Thoracic aorta (tissue), 2 donors: ENCODE data around the gene KIDINS220. TPM values are rescaled to one million over a fixed set of nuclear protein-coding genes. Genes with fewer than 3 reads are reported as not detected.

Source experiments
- ATAC-seq: fragments of 150-250 bp; one replicate; pipeline ENCODE4 v1.8.0; 2017; ENCODE audit warnings: low read depth; ENCODE audit not compliant: insufficient number of reproducible peaks, low FRiP score
- DNase-seq: peaks from one replicate; pipeline ENCODE4 v3.0.0-alpha.2; 2020; ENCODE audit warnings: low spot score
- H3K27ac ChIP-seq, 2 donors: fragments of 200-600 bp; sonication (generic); 1 replicate in 1 of 2; 2 replicates in 1 of 2; pipeline ENCODE4 v1.5.1; 2016; ENCODE audit warnings: mild to moderate bottlenecking in 2 of 2, moderate library complexity in 2 of 2
- H3K27me3 ChIP-seq: fragments of 200-600 bp; sonication (generic); replicated peaks from 2 replicates; pipeline ENCODE4 v1.6.0; 2016; ENCODE audit warnings: mild to moderate bottlenecking; ENCODE audit not compliant: insufficient read depth
- H3K36me3 ChIP-seq: fragments of 200-600 bp; sonication (generic); one replicate; pipeline ENCODE4 v1.5.1; 2016
- H3K4me1 ChIP-seq, 2 donors: fragments of 200-600 bp; sonication (generic); 1 replicate in 1 of 2; 2 replicates in 1 of 2; pipeline versions ENCODE4 v1.5.1 to v1.6.0; 2016; ENCODE audit warnings: low read depth in 2 of 2, mild to moderate bottlenecking in 1 of 2; ENCODE audit not compliant: control insufficient read depth in 1 of 2
- H3K4me3 ChIP-seq: fragments of 200-600 bp; sonication (generic); 2 replicates; pipeline ENCODE4 v1.5.1; 2016; ENCODE audit warnings: mild to moderate bottlenecking
- H3K9me3 ChIP-seq: fragments of 200-600 bp; sonication (generic); 2 replicates; pipeline ENCODE4 v1.5.1; 2016
- CTCF ChIP-seq: fragments of 200-600 bp; sonication (generic); IDR thresholded peaks from one replicate; pipeline ENCODE4 v1.5.1; 2019; ENCODE audit warnings: antibody characterized with exemption
- total RNA-seq, 2 donors: library from RNA; depleted of rRNA; stranded (reverse); fragments of >200 nt; gene quantifications; one replicate each; pipeline versions ENCODE4 v1.1.0 to v1.2.3, GENCODE V29; 2016

Gene KIDINS220
- total RNA-seq, 2 donors from 2014 or later = 107 to 113 TPM

DNA sequence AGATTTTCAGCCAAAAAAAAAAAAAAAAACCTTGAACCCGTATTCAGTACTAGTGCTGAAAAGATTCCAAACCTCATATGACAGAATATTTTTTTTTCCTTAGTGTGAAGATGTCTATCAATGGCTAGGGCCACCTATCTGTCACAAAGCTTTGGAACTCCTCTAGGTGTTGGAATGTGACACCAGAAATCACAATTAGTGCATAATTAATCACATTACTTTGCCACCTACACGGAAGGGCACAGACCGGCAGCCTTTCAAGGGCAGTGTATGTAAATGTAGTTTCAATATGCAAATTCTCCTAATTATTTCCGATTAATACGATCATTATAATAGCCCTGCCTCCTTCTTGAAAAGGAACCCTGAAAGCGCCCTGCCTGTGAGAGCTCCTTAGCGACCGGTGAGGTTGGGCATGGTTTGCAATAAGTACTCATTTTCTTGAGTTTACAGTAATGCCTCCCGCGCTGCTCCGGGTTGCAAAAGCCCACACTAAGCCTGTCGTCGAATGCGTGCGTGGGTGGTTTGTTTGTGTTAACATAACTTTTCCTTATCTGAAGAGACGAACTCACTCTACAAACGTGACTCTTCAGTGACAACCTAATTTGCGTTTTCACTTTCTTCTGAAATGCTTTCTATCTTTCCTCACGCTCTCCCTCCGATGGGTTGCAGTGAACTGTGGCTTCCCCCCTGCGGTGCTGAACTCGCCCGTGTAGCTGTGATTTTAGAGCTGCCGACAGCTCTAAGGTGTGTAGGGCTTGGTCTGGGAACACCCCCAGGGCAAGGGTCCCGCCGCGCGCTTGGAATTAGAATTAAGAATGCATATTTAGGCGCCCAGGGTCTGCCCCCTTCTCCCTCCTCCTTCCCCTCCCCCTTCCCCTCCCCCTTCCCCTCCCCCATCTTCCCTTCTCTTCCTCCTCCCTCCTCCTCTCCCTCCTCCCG, 156.3 kb downstream of the KIDINS220 start:
- Histone ChIP-seq H3K4me1 (peaks cover 4 to 17% of the 10 kb centered on the region in 2 donors), H3K36me3 (no peaks in the 10 kb centered on the region), H3K27me3 (no peaks in the 10 kb centered on the region), H3K27ac (peak overlapping the region; percentile 96 to 98), H3K9me3 (no peaks in the 10 kb centered on the region), H3K4me3 (peak overlapping the region; percentile 84)
- peak; percentile 64 for DNase-seq
- TF ChIP-seq CTCF = no peak
- ATAC-seq = no peak

- no peaks in the 10 kb centered on the region for H3K27me3 ChIP-seq
- no peak for TF ChIP-seq CTCF
- H3K4me3 ChIP-seq = peak overlapping the region; percentile 84
- ATAC-seq = no peak
- no peak for DNase-seq
- peaks cover 4 to 22% of the 10 kb centered on the region in 2 donors for H3K4me1 ChIP-seq
- H3K27ac ChIP-seq = peak overlapping the region; percentile 96 to 98
- no peaks in the 10 kb centered on the region for H3K9me3 ChIP-seq
- no peaks in the 10 kb centered on the region for H3K36me3 ChIP-seq
Observed at GRCh38 chr2:8679827-8680731, 157.3 kb downstream of the KIDINS220 start.

- no peak for TF ChIP-seq CTCF
Observed at GRCh38 chr2:8679567-8679826, 157.9 kb downstream of the KIDINS220 start.

More at GRCh38 chr2:8679567-8679826, 157.9 kb downstream of the KIDINS220 start:
- DNase-seq = no peak
- Histone ChIP-seq H3K4me3 (peak overlapping the region; percentile 84), H3K27ac (peak overlapping the region; percentile 96 to 98), H3K4me1 (peaks cover 4 to 22% of the 10 kb centered on the region in 2 donors), H3K27me3 (no peaks in the 10 kb centered on the region), H3K36me3 (no peaks in the 10 kb centered on the region), H3K9me3 (peaks cover 4% of the 10 kb centered on the region)
- ATAC-seq = no peak

Other genes starting within 250 kb of the KIDINS220 start
- gene ID2, start 155.6 kb downstream of the KIDINS220 start, total RNA-seq = 100 to 1,000 TPM; 198 to 486 TPM
- 10 to 100 TPM; 14.4 to 16.8 TPM for gene MBOAT2, start 166.1 kb upstream of the KIDINS220 start, total RNA-seq